Upper lobe of left lung (tissue), 6 donors: ENCODE results near the gene RRP1. TPM values are rescaled to one million over a fixed set of nuclear protein-coding genes. Genes with fewer than 3 reads are reported as not detected.
A peak's percentile ranks its signal among the peaks of the same experiment; 100 is the strongest.

Experiments used
- ATAC-seq, 2 donors: fragments of 200-7000 bp; cut with Tn5 transposase; one replicate each; pipeline ENCODE4 v1.9.1; 2022; ENCODE audit warnings: mild to moderate bottlenecking in 2 of 2, moderate library complexity in 2 of 2; ENCODE audit not compliant: low FRiP score in 2 of 2
- DNase-seq, 2 donors: peaks; one replicate each; pipeline ENCODE4 v3.0.0-alpha.2; 2019 to 2020
- H3K27ac ChIP-seq, 4 donors: fragments of 200-600 bp; sonication (generic); one replicate each; pipeline ENCODE4 v1.5.1; 2016 to 2019
- H3K27me3 ChIP-seq, 4 donors: fragments of 200-600 bp; sonication (generic); one replicate each; pipeline ENCODE4 v1.5.1; 2017 to 2019
- H3K36me3 ChIP-seq, 4 donors: fragments of 200-600 bp; sonication (generic); one replicate each; pipeline ENCODE4 v1.5.1; 2016 to 2019
- H3K4me1 ChIP-seq, 4 donors: fragments of 200-600 bp; sonication (generic); one replicate each; pipeline ENCODE4 v1.5.1; 2018 to 2019
- H3K4me3 ChIP-seq, 4 donors: fragments of 200-600 bp; sonication (generic); one replicate each; pipeline ENCODE4 v1.5.1; 2017 to 2019; ENCODE audit warnings: mild to moderate bottlenecking in 2 of 4, moderate library complexity in 1 of 4
- H3K9me3 ChIP-seq, 4 donors: fragments of 200-600 bp; sonication (generic); one replicate each; pipeline ENCODE4 v1.5.1; 2018 to 2019
- CTCF ChIP-seq, 6 experiments: fragments of 450-650 bp in 4 of 6; fragments of 200-600 bp in 2 of 6; sonication (generic) in 2 of 6; IDR thresholded peaks; one replicate each; pipeline ENCODE4 v1.5.1; 2016 to 2019; ENCODE audit warnings: antibody characterized with exemption in 6 of 6
- EP300 ChIP-seq, 4 donors: sonication (generic); formaldehyde crosslinking; IDR thresholded peaks; one replicate each; pipeline ENCODE4 v1.5.1; 2017; ENCODE audit warnings: antibody characterized with exemption in 4 of 4, control low read depth in 2 of 4
- POLR2A ChIP-seq, 4 donors: fragments of 450-650 bp; IDR thresholded peaks; one replicate each; pipeline ENCODE4 v1.5.1; 2016 to 2017; ENCODE audit warnings: antibody characterized with exemption in 4 of 4, mild to moderate bottlenecking in 2 of 4
- POLR2AphosphoS5 ChIP-seq, 2 donors: sonication (generic); formaldehyde crosslinking; IDR thresholded peaks; one replicate each; pipeline ENCODE4 v1.5.1; 2017; ENCODE audit warnings: antibody characterized with exemption in 2 of 2
- WGBS, 2 donors: methylation state at CpG; one replicate each; pipeline ENCODE4 v1.1.5; 2017 to 2018; 5-methylcytosine and 5-hydroxymethylcytosine counted together
- total RNA-seq, 6 donors: library from RNA; depleted of rRNA in 4 of 6; stranded (reverse); fragments of >200 nt in 4 of 6; gene quantifications; one replicate each; pipeline versions ENCODE4 v1.1.0 to v1.2.1, GENCODE V29; 2016 to 2021
- donor health status: DM: no; HTN: no; CAD: no; lungs with moderate emphysema.
- donor health status: DM: no; HTN: yes; CAD: no; lungs with severe emphysema.

The RRP1 gene
- total RNA-seq, 6 donors from 2014 or later: 12.0 to 25.1 (median 20.9) TPM

GRCh38 chr21:43825242-43825935, 36.0 kb downstream of the RRP1 start:
- DNase-seq: peak in 1 of 2 donors; percentile 75
- 82 to 88% methylated on average over 19 to 24 of the region's 24 CpGs for WGBS, 2 donors
- H3K27me3 ChIP-seq: no peaks in the 10 kb centered on the region
- no peak overlapping the region for H3K27ac ChIP-seq
- peaks cover 0 to 10% (median 2%) of the 10 kb centered on the region in 4 donors for H3K4me1 ChIP-seq
- TF ChIP-seq POLR2A (IDR thresholded peaks at IDR 0.05) (no peak), EP300 (IDR thresholded peaks at IDR 0.05) (no peak), CTCF (IDR thresholded peaks at IDR 0.05) (no peak), POLR2AphosphoS5 (IDR thresholded peaks at IDR 0.05) (no peak)
- no peak for ATAC-seq
- no peaks in the 10 kb centered on the region for H3K9me3 ChIP-seq
- no peak overlapping the region for H3K4me3 ChIP-seq
- H3K36me3 ChIP-seq: no peaks in the 10 kb centered on the region

- H3K27me3 ChIP-seq: no peaks in the 10 kb centered on the region
- TF ChIP-seq CTCF (IDR thresholded peaks at IDR 0.05): peak in 4 of 6 experiments; percentile 25 to 53 (median 31)
- TF ChIP-seq EP300 (IDR thresholded peaks at IDR 0.05): no peak
- TF ChIP-seq POLR2A (IDR thresholded peaks at IDR 0.05): no peak
- no peak for TF ChIP-seq POLR2AphosphoS5 (IDR thresholded peaks at IDR 0.05)
- H3K4me3 ChIP-seq: no peak overlapping the region
- no peak overlapping the region for H3K27ac ChIP-seq
- 64 to 70% methylated on average over 2 to 31 of the region's 31 CpGs for WGBS, 2 donors
- no peaks in the 10 kb centered on the region for H3K9me3 ChIP-seq
- peak in 1 of 2 donors; percentile 78 for DNase-seq
- H3K36me3 ChIP-seq: no peaks in the 10 kb centered on the region
- ATAC-seq: peak; percentile 14 to 65
- peaks cover 0 to 10% (median 2%) of the 10 kb centered on the region in 4 donors for H3K4me1 ChIP-seq
Observed at GRCh38 chr21:43825936-43826622, 36.7 kb downstream of the RRP1 start.

- DNase-seq (no peak), ATAC-seq (peak; percentile 5 to 46)
- no peak for TF ChIP-seq POLR2AphosphoS5 (IDR thresholded peaks at IDR 0.05)
- no peak for TF ChIP-seq POLR2A (IDR thresholded peaks at IDR 0.05)
- no peak for TF ChIP-seq EP300 (IDR thresholded peaks at IDR 0.05)
- TF ChIP-seq CTCF (IDR thresholded peaks at IDR 0.05): no peak
- Histone ChIP-seq H3K4me3 (no peak overlapping the region), H3K27ac (no peak overlapping the region), H3K27me3 (no peaks in the 10 kb centered on the region), H3K36me3 (no peaks in the 10 kb centered on the region), H3K4me1 (peaks cover 0 to 10% (median 2%) of the 10 kb centered on the region in 4 donors), H3K9me3 (no peaks in the 10 kb centered on the region)
- 55% methylated on average over 5 to 8 of the region's 8 CpGs for WGBS, 2 donors
Observed at GRCh38 chr21:43826623-43826974, 37.2 kb downstream of the RRP1 start.

- DNase-seq: no peak
Observed at GRCh38 chr21:43827015-43827611, 37.7 kb downstream of the RRP1 start.

More at GRCh38 chr21:43827015-43827611, 37.7 kb downstream of the RRP1 start:
- TF ChIP-seq POLR2A (IDR thresholded peaks at IDR 0.05): no peak
- no peak for TF ChIP-seq POLR2AphosphoS5 (IDR thresholded peaks at IDR 0.05)
- TF ChIP-seq CTCF (IDR thresholded peaks at IDR 0.05): no peak
- TF ChIP-seq EP300 (IDR thresholded peaks at IDR 0.05): no peak
- no peak overlapping the region for H3K27ac ChIP-seq
- no peaks in the 10 kb centered on the region for H3K27me3 ChIP-seq
- no peaks in the 10 kb centered on the region for H3K36me3 ChIP-seq
- H3K9me3 ChIP-seq: no peaks in the 10 kb centered on the region
- H3K4me3 ChIP-seq: no peak overlapping the region
- ATAC-seq: peak; percentile 15 to 69
- WGBS, 2 donors: 79 to 90% methylated on average over 15 to 18 of the region's 18 CpGs
- peaks cover 0 to 10% (median 2%) of the 10 kb centered on the region in 4 donors for H3K4me1 ChIP-seq
